Neural progenitor cell (in vitro differentiated cells): ENCODE measurements around the gene USP17L20. TPM values are rescaled to one million over a fixed set of nuclear protein-coding genes. Genes with fewer than 3 reads are reported as not detected.
A peak's percentile ranks its signal among the peaks of the same experiment; 100 is the strongest.
"Not testable (repeated sequence)": the region's sequence is repeated elsewhere in the genome, so short reads cannot be mapped to it uniquely, and the experiment has no call there.

Source experiments
- DNase-seq: peaks from one replicate; pipeline ENCODE4 v3.0.0-alpha.2; 2016; ENCODE audit warnings: low spot score
- H2AFZ ChIP-seq: fragments of 200-600 bp; sonication (generic); replicated peaks from 2 replicates; pipeline ENCODE4 v1.6.1; 2016; ENCODE audit warnings: antibody characterized with exemption
- H3F3A ChIP-seq: fragments of 200-600 bp; sonication (generic); 2 replicates; pipeline ENCODE4 v1.6.1; 2016; ENCODE audit warnings: antibody characterized with exemption, low read depth
- H3K27ac ChIP-seq: fragments of 200-600 bp; sonication (generic); 2 replicates; pipeline ENCODE4 v1.5.1; 2016; ENCODE audit warnings: mild to moderate bottlenecking
- H3K27me3 ChIP-seq: fragments of 200-600 bp; sonication (generic); 2 replicates; pipeline ENCODE4 v1.6.1; 2016; ENCODE audit warnings: mild to moderate bottlenecking, moderate library complexity
- H3K36me3 ChIP-seq: fragments of 200-600 bp; sonication (generic); 2 replicates; pipeline ENCODE4 v1.5.1; 2016
- H3K4me1 ChIP-seq: fragments of 200-600 bp; sonication (generic); 2 replicates; pipeline ENCODE4 v1.6.1; 2016; ENCODE audit warnings: mixed run types
- H3K4me2 ChIP-seq: fragments of 200-600 bp; sonication (generic); 2 replicates; pipeline ENCODE4 v1.6.1; 2016
- H3K4me3 ChIP-seq: fragments of 200-600 bp; sonication (generic); 2 replicates; pipeline ENCODE4 v1.5.1; 2016
- H3K79me2 ChIP-seq: fragments of 200-600 bp; sonication (generic); 2 replicates; pipeline ENCODE4 v1.6.1; 2016; ENCODE audit warnings: low read depth
- H3K9ac ChIP-seq: fragments of 200-600 bp; sonication (generic); 2 replicates; pipeline ENCODE4 v1.6.1; 2016
- H3K9me3 ChIP-seq: fragments of 200-600 bp; sonication (generic); 2 replicates; pipeline ENCODE4 v1.5.1; 2016; ENCODE audit warnings: low read depth
- H4K20me1 ChIP-seq: fragments of 200-600 bp; sonication (generic); 2 replicates; pipeline ENCODE4 v1.6.1; 2016; ENCODE audit warnings: low read depth
- H3K27ac Mint-ChIP-seq: 3 replicates; pipeline ENCODE4 v1.8.0; 2021; ENCODE audit warnings: mixed read lengths
- H3K27me3 Mint-ChIP-seq: 2 replicates; pipeline ENCODE4 v1.8.0; 2022; ENCODE audit warnings: low read depth, mild to moderate bottlenecking, inconsistent platforms, moderate library complexity, mixed read lengths; ENCODE audit not compliant: insufficient read depth
- H3K36me3 Mint-ChIP-seq: 3 replicates; pipeline ENCODE4 v1.8.0; 2021; ENCODE audit warnings: mixed read lengths
- H3K4me1 Mint-ChIP-seq: 3 replicates; pipeline ENCODE4 v1.8.0; 2021; ENCODE audit warnings: mixed read lengths
- H3K4me3 Mint-ChIP-seq: 3 replicates; pipeline ENCODE4 v1.8.0; 2021; ENCODE audit warnings: mild to moderate bottlenecking, moderate library complexity, mixed read lengths
- H3K9me3 Mint-ChIP-seq: 3 replicates; pipeline ENCODE4 v1.8.0; 2020; ENCODE audit warnings: mixed read lengths
- total RNA-seq: library from RNA; depleted of rRNA; stranded (reverse); fragments of >200 nt; gene quantifications from 2 replicates; pipeline ENCODE4 v1.2.3, GENCODE V29; 2015; ENCODE audit warnings: low replicate concordance

The USP17L20 gene
- total RNA-seq, 1 donor from 2014 or later = not detected

GRCh38 chr4:9238461-9238860, 19.5 kb upstream of the USP17L20 start:
- H4K20me1 ChIP-seq, H3K36me3 Mint-ChIP-seq, H3K4me2 ChIP-seq, H3K4me3 ChIP-seq, H3K79me2 ChIP-seq, H3K27ac ChIP-seq, H3K9ac ChIP-seq, H3K36me3 ChIP-seq, H3F3A ChIP-seq, H3K27me3 Mint-ChIP-seq, H3K9me3 Mint-ChIP-seq, H3K4me3 Mint-ChIP-seq, H3K4me1 Mint-ChIP-seq, H3K27me3 ChIP-seq, H3K27ac Mint-ChIP-seq, H2AFZ ChIP-seq, H3K9me3 ChIP-seq, H3K4me1 ChIP-seq: not testable (repeated sequence)
- DNase-seq = peak; percentile 1

DNA sequence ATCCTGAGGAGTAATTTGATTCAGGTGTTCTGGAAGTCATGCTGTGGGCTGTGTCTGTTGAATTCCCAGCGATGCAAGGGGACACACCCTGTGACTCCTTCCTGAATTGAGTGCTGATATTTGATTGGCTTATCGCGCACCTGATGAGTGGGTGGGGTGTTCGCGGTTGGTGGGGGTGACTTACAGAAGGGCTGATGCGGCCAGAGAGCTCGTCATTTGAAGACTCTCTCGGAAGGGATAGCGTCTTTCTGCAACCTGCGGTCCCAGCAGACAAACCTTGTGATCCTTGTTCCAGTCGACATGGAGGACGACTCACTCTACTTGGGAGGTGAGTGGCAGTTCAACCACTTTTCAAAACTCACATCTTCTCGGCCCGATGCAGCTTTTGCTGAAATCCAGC, 14.3 kb upstream of the USP17L20 start, which contains the start of gene USP17L17:
TSS of gene USP17L17 (plus strand) at position 301 of the 400 bp plus-strand sequence. CDS start at position 301, 0 bp downstream.
- not testable (repeated sequence) for H3K9ac ChIP-seq, H3K27me3 ChIP-seq, H3K4me2 ChIP-seq, H4K20me1 ChIP-seq, H3K36me3 Mint-ChIP-seq, H3K27ac ChIP-seq, H3K79me2 ChIP-seq, H3K27me3 Mint-ChIP-seq, H3K36me3 ChIP-seq, H3F3A ChIP-seq, H2AFZ ChIP-seq, H3K4me1 Mint-ChIP-seq, H3K4me3 ChIP-seq, H3K4me1 ChIP-seq, H3K9me3 Mint-ChIP-seq, H3K4me3 Mint-ChIP-seq, H3K9me3 ChIP-seq, DNase-seq, H3K27ac Mint-ChIP-seq

GRCh38 chr4:9247953-9248680, 9.8 kb upstream of the USP17L20 start, which contains the start of gene USP17L18:
TSS of gene USP17L18 (plus strand) at chr4:9248630. CDS start at chr4:9248630, 0 bp downstream.
- not testable (repeated sequence) for H2AFZ ChIP-seq, H3K36me3 ChIP-seq, H3K27ac ChIP-seq, H3K4me1 Mint-ChIP-seq, H3K27ac Mint-ChIP-seq, H3K27me3 ChIP-seq, H3K36me3 Mint-ChIP-seq, H3K27me3 Mint-ChIP-seq, H3K9me3 ChIP-seq, H3F3A ChIP-seq, H3K4me2 ChIP-seq, H3K9ac ChIP-seq, H3K9me3 Mint-ChIP-seq, H3K79me2 ChIP-seq, H3K4me3 Mint-ChIP-seq, H4K20me1 ChIP-seq, H3K4me3 ChIP-seq, H3K4me1 ChIP-seq
- DNase-seq = peak; percentile 0

DNA sequence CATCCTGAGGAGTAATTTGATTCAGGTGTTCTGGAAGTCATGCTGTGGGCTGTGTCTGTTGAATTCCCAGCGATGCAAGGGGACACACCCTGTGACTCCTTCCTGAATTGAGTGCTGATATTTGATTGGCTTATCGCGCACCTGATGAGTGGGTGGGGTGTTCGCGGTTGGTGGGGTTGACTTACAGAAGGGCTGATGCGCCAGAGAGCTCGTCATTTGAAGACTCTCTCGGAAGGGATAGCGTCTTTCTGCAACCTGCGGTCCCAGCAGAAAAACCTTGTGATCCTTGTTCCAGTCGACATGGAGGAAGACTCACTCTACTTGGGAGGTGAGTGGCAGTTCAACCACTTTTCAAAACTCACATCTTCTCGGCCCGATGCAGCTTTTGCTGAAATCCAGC, 4.8 kb upstream of the USP17L20 start, which contains the start of gene USP17L19:
TSS of gene USP17L19 (plus strand) at position 301 of the 400 bp plus-strand sequence. CDS start at position 301, 0 bp downstream.
- not testable (repeated sequence) for DNase-seq, H3K4me1 ChIP-seq, H3K9me3 ChIP-seq, H3K4me2 ChIP-seq, H3K27me3 ChIP-seq, H3K79me2 ChIP-seq, H3K9me3 Mint-ChIP-seq, H3K4me3 ChIP-seq, H3K4me3 Mint-ChIP-seq, H3K36me3 Mint-ChIP-seq, H3K27ac ChIP-seq, H4K20me1 ChIP-seq, H3K27me3 Mint-ChIP-seq, H2AFZ ChIP-seq, H3K4me1 Mint-ChIP-seq, H3K36me3 ChIP-seq, H3K27ac Mint-ChIP-seq, H3F3A ChIP-seq, H3K9ac ChIP-seq

GRCh38 chr4:9262572-9262971, 4.6 kb downstream of the USP17L20 start, which contains the start of gene USP17L21:
TSS of gene USP17L21 (plus strand) at chr4:9262872. CDS start at chr4:9262872, 0 bp downstream.
- H3K4me2 ChIP-seq, H4K20me1 ChIP-seq: not testable (repeated sequence)

GRCh38 chr4:9267319-9267718, 9.4 kb downstream of the USP17L20 start, which contains the start of gene USP17L22:
TSS of gene USP17L22 (plus strand) at chr4:9267619. CDS start at chr4:9267619, 0 bp downstream.
- not testable (repeated sequence) for H3K36me3 ChIP-seq, H3K27ac ChIP-seq, H3K9me3 Mint-ChIP-seq, H3K4me1 Mint-ChIP-seq, H3K4me1 ChIP-seq, H2AFZ ChIP-seq, H3K36me3 Mint-ChIP-seq, H3K9ac ChIP-seq, H3K4me2 ChIP-seq, H3K9me3 ChIP-seq, H3K4me3 Mint-ChIP-seq, H3K27me3 ChIP-seq, H3F3A ChIP-seq, H4K20me1 ChIP-seq, H3K4me3 ChIP-seq, H3K27me3 Mint-ChIP-seq, DNase-seq, H3K79me2 ChIP-seq, H3K27ac Mint-ChIP-seq

More at GRCh38 chr4:9262572-9262971, 4.6 kb downstream of the USP17L20 start, which contains the start of gene USP17L21:
- H3K4me3 ChIP-seq, DNase-seq, H3K27me3 Mint-ChIP-seq, H3K36me3 Mint-ChIP-seq, H3K4me1 Mint-ChIP-seq, H3K9me3 Mint-ChIP-seq, H3K4me1 ChIP-seq, H3K79me2 ChIP-seq, H3K36me3 ChIP-seq, H3K4me3 Mint-ChIP-seq, H3K27ac ChIP-seq, H2AFZ ChIP-seq, H3K27me3 ChIP-seq, H3F3A ChIP-seq, H3K9ac ChIP-seq, H3K27ac Mint-ChIP-seq, H3K9me3 ChIP-seq: not testable (repeated sequence)

- H3K27me3 Mint-ChIP-seq, H4K20me1 ChIP-seq, H2AFZ ChIP-seq, H3K4me2 ChIP-seq, H3K27ac ChIP-seq, H3K4me3 ChIP-seq, DNase-seq, H3K36me3 ChIP-seq, H3K4me1 ChIP-seq, H3K36me3 Mint-ChIP-seq, H3F3A ChIP-seq, H3K9ac ChIP-seq, H3K27ac Mint-ChIP-seq, H3K27me3 ChIP-seq, H3K9me3 ChIP-seq, H3K4me1 Mint-ChIP-seq, H3K9me3 Mint-ChIP-seq, H3K4me3 Mint-ChIP-seq, H3K79me2 ChIP-seq: not testable (repeated sequence)
These were observed 13.8 kb downstream of the USP17L20 start for GRCh38 chr4:9271719-9272118.
